HepG2 (cell line): ENCODE results near the gene HINT1. TPM values are rescaled to one million over a fixed set of nuclear protein-coding genes. Genes with fewer than 3 reads are reported as not detected.

Experiments used
- ADNP ChIP-seq: sonication (generic); formaldehyde crosslinking; IDR thresholded peaks from 2 replicates; pipeline ENCODE4 v1.4.0; 2020; ENCODE audit warnings: missing genetic modification reagents
- ETV5 ChIP-seq: IDR thresholded peaks from 2 replicates; pipeline ENCODE4 v1.6.1; 2018; ENCODE audit warnings: missing biosample characterization, missing genetic modification reagents, inconsistent platforms, borderline replicate concordance
- FOXM1 ChIP-seq: sonication (generic); formaldehyde crosslinking; IDR thresholded peaks from 2 replicates; pipeline ENCODE4 v1.5.0; 2020; ENCODE audit warnings: missing genetic modification reagents
- HMG20A ChIP-seq: IDR thresholded peaks from 2 replicates; pipeline ENCODE4 v1.6.1; 2016; ENCODE audit warnings: borderline replicate concordance
- HNF4A ChIP-seq: sonication (generic); formaldehyde crosslinking; IDR thresholded peaks from 2 replicates; pipeline ENCODE4 v1.4.0; 2020; ENCODE audit warnings: missing genetic modification reagents
- KLF6 ChIP-seq: IDR thresholded peaks from 2 replicates; pipeline ENCODE4 v1.8.0; 2016; ENCODE audit warnings: missing biosample characterization, missing genetic modification reagents
- PAX8 ChIP-seq: sonication (generic); formaldehyde crosslinking; IDR thresholded peaks from 2 replicates; pipeline ENCODE4 v1.8.0; 2022; ENCODE audit warnings: mild to moderate bottlenecking, missing genetic modification reagents, borderline replicate concordance
- RFX1 ChIP-seq: fragments of 450-650 bp; IDR thresholded peaks from 2 replicates; pipeline ENCODE4 v1.6.1; 2017
- SIN3A ChIP-seq: IDR thresholded peaks from 2 replicates; pipeline ENCODE4 v1.6.1; 2011; ENCODE audit warnings: low read depth, mild to moderate bottlenecking, control low read depth, low read length, borderline replicate concordance
- SMARCE1 ChIP-seq: fragments of 450-650 bp; IDR thresholded peaks from 2 replicates; pipeline ENCODE4 v1.6.1; 2017; ENCODE audit warnings: borderline replicate concordance
- SNRNP70 ChIP-seq: fragments of 200-400 bp; formaldehyde crosslinking; IDR thresholded peaks from 2 replicates; pipeline ENCODE4 v1.6.1; 2017; ENCODE audit warnings: mild to moderate bottlenecking, low read depth, low read length, moderate library complexity
- SOX5 ChIP-seq: IDR thresholded peaks from 2 replicates; pipeline ENCODE4 v1.6.1; 2016; ENCODE audit warnings: borderline replicate concordance
- U2AF1 ChIP-seq: fragments of 200-400 bp; formaldehyde crosslinking; optimal IDR thresholded peaks from 2 replicates; pipeline ENCODE3; 2017; ENCODE audit warnings: mild to moderate bottlenecking, low read depth, low read length
- ZC3H13 ChIP-seq: sonication (generic); formaldehyde crosslinking; IDR thresholded peaks from 2 replicates; pipeline ENCODE4 v1.8.1; 2023; ENCODE audit warnings: mild to moderate bottlenecking, missing genetic modification reagents, moderate library complexity
- ZNF382 ChIP-seq: sonication (generic); formaldehyde crosslinking; IDR thresholded peaks from 2 replicates; pipeline ENCODE4 v1.5.0; 2020; ENCODE audit warnings: missing genetic modification reagents, mild to moderate bottlenecking, borderline replicate concordance
- ZNF572 ChIP-seq: sonication (generic); formaldehyde crosslinking; IDR thresholded peaks from 2 replicates; pipeline ENCODE4 v1.5.1; 2020; ENCODE audit warnings: mild to moderate bottlenecking, missing genetic modification reagents
- ZNF713 ChIP-seq: sonication (generic); formaldehyde crosslinking; IDR thresholded peaks from 2 replicates; pipeline ENCODE4 v1.4.0; 2020; ENCODE audit warnings: mild to moderate bottlenecking, missing genetic modification reagents
- ZNF780A ChIP-seq: sonication (generic); formaldehyde crosslinking; IDR thresholded peaks from 2 replicates; pipeline ENCODE4 v1.8.0; 2022; ENCODE audit warnings: mild to moderate bottlenecking, missing genetic modification reagents, moderate library complexity
- ZNF788 ChIP-seq: sonication (generic); formaldehyde crosslinking; IDR thresholded peaks from 2 replicates; pipeline ENCODE4 v1.5.0; 2020; ENCODE audit warnings: mild to moderate bottlenecking, missing genetic modification reagents, borderline replicate concordance
- ZNF790 ChIP-seq: sonication (generic); formaldehyde crosslinking; IDR thresholded peaks from 2 replicates; pipeline ENCODE4 v1.8.0; 2022; ENCODE audit warnings: missing genetic modification reagents, mild to moderate bottlenecking, borderline replicate concordance
- ZNF800 ChIP-seq: sonication (generic); formaldehyde crosslinking; IDR thresholded peaks from 2 replicates; pipeline ENCODE4 v1.4.0; 2020; ENCODE audit warnings: missing genetic modification reagents
- polyA plus RNA-seq, 8 experiments: library from polyadenylated mRNA; depleted of rRNA in 3 of 8; stranded (reverse) in 7 of 8; unstranded in 1 of 8; fragments of >200 nt; fragmentation: Illumina TruSeq in 4 of 8; extraction: Trizol in 4 of 8; gene quantifications; 2 replicates each; pipeline versions ENCODE4 v1.2.1 to v1.2.3, GENCODE V29; 2011 to 2016; ENCODE audit warnings: low read depth in 4 of 8, missing spikeins in 1 of 8, mixed read lengths in 1 of 8; ENCODE audit not compliant: insufficient read depth in 1 of 8
- total RNA-seq, 5 experiments: library from RNA; depleted of rRNA; stranded (reverse); fragments of >200 nt; fragmentation: Illumina TruSeq; extraction: Trizol; gene quantifications; 2 replicates each; pipeline ENCODE4 v1.2.3, GENCODE V29; 2016; ENCODE audit warnings: low read depth in 1 of 5
- TF ChIP-seq, protein P1 (sequence below): sonication (generic); formaldehyde crosslinking; IDR thresholded peaks from 2 replicates; pipeline ENCODE4 v1.5.0; 2020; ENCODE audit warnings: mild to moderate bottlenecking, missing genetic modification reagents, borderline replicate concordance
- TF ChIP-seq, protein P2 (sequence below): sonication (generic); formaldehyde crosslinking; IDR thresholded peaks from 2 replicates; pipeline ENCODE4 v1.9.0; 2022; ENCODE audit warnings: missing genetic modification reagents, mild to moderate bottlenecking, borderline replicate concordance

The HINT1 gene
- total and polyA plus RNA-seq, 2 of the 13 experiments (the other 11 are each of a cell fraction or from before 2014, with no cell fraction given), result 428 to 997 TPM

- no peak for TF ChIP-seq SNRNP70
- peak; percentile 92 for TF ChIP-seq HNF4A (CRISPR knock-in tag)
- TF ChIP-seq SIN3A, result peak; percentile 40; the same call in 1 of the 2 replicates
- no peak for TF ChIP-seq ZNF788 (CRISPR knock-in tag)
- TF ChIP-seq ZNF572 (CRISPR knock-in tag), result no peak
- TF ChIP-seq, protein P1, sequence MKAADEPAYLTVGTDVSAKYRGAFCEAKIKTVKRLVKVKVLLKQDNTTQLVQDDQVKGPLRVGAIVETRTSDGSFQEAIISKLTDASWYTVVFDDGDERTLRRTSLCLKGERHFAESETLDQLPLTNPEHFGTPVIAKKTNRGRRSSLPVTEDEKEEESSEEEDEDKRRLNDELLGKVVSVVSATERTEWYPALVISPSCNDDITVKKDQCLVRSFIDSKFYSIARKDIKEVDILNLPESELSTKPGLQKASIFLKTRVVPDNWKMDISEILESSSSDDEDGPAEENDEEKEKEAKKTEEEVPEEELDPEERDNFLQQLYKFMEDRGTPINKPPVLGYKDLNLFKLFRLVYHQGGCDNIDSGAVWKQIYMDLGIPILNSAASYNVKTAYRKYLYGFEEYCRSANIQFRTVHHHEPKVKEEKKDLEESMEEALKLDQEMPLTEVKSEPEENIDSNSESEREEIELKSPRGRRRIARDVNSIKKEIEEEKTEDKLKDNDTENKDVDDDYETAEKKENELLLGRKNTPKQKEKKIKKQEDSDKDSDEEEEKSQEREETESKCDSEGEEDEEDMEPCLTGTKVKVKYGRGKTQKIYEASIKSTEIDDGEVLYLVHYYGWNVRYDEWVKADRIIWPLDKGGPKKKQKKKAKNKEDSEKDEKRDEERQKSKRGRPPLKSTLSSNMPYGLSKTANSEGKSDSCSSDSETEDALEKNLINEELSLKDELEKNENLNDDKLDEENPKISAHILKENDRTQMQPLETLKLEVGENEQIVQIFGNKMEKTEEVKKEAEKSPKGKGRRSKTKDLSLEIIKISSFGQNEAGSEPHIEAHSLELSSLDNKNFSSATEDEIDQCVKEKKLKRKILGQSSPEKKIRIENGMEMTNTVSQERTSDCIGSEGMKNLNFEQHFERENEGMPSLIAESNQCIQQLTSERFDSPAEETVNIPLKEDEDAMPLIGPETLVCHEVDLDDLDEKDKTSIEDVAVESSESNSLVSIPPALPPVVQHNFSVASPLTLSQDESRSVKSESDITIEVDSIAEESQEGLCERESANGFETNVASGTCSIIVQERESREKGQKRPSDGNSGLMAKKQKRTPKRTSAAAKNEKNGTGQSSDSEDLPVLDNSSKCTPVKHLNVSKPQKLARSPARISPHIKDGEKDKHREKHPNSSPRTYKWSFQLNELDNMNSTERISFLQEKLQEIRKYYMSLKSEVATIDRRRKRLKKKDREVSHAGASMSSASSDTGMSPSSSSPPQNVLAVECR (CRISPR knock-in tag), result peak; percentile 28; the same call in 1 of the 2 replicates
- TF ChIP-seq ZNF790 (CRISPR knock-in tag), result no peak
- peak; percentile 77; the same call in 1 of the 2 replicates for TF ChIP-seq ETV5 (CRISPR knock-in tag)
- no peak for TF ChIP-seq ZNF780A (CRISPR knock-in tag)
- no peak for TF ChIP-seq PAX8 (CRISPR knock-in tag)
- no peak for TF ChIP-seq FOXM1 (CRISPR knock-in tag)
- no peak for TF ChIP-seq ZNF713
- TF ChIP-seq SMARCE1, result no peak
- no peak for TF ChIP-seq ZC3H13
- TF ChIP-seq ADNP (CRISPR knock-in tag), result no peak
- no peak for TF ChIP-seq ZNF382 (CRISPR knock-in tag)
- peak; percentile 55; the same call in 1 of the 2 replicates for TF ChIP-seq SOX5 (CRISPR knock-in tag)
- TF ChIP-seq KLF6, result no peak
- TF ChIP-seq RFX1, result no peak
- no peak for TF ChIP-seq U2AF1
- TF ChIP-seq, protein P2, sequence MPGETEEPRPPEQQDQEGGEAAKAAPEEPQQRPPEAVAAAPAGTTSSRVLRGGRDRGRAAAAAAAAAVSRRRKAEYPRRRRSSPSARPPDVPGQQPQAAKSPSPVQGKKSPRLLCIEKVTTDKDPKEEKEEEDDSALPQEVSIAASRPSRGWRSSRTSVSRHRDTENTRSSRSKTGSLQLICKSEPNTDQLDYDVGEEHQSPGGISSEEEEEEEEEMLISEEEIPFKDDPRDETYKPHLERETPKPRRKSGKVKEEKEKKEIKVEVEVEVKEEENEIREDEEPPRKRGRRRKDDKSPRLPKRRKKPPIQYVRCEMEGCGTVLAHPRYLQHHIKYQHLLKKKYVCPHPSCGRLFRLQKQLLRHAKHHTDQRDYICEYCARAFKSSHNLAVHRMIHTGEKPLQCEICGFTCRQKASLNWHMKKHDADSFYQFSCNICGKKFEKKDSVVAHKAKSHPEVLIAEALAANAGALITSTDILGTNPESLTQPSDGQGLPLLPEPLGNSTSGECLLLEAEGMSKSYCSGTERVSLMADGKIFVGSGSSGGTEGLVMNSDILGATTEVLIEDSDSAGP (CRISPR knock-in tag), result 0 out of 2 replicates have a peak, but pooled peaks have one; percentile 11
- TF ChIP-seq ZNF800 (CRISPR knock-in tag), result no peak
- TF ChIP-seq HMG20A, result 0 out of 2 replicates have a peak, but pooled peaks have one; percentile 32
Measured at GRCh38 chr5:131163276-131164119, 1.6 kb downstream of the HINT1 start (continued).
